Tibial nerve (tissue), 4 donors: Measurements from ENCODE around the gene ROPN1. TPM values are rescaled to one million over a fixed set of nuclear protein-coding genes. Genes with fewer than 3 reads are reported as not detected.
"Not testable (repeated sequence)": the region's sequence is repeated elsewhere in the genome, so short reads cannot be mapped to it uniquely, and the experiment has no call there.

ENCODE experiments used
- DNase-seq, 2 donors: peaks; one replicate each; pipeline ENCODE4 v3.0.0-alpha.2; 2019; ENCODE audit warnings: low spot score in 2 of 2
- H3K27ac ChIP-seq, 4 donors: fragments of 200-600 bp; sonication (generic) in 3 of 4; one replicate each; pipeline ENCODE4 v1.5.1; 2017 to 2019; ENCODE audit warnings: mild to moderate bottlenecking in 1 of 4
- H3K27me3 ChIP-seq, 2 donors: fragments of 200-600 bp; sonication (generic) in 1 of 2; one replicate each; pipeline versions ENCODE4 v1.5.1 to v1.6.0; 2017 to 2019
- H3K36me3 ChIP-seq, 3 donors: fragments of 200-600 bp; sonication (generic); one replicate each; pipeline ENCODE4 v1.5.1; 2018 to 2019
- H3K4me1 ChIP-seq, 4 donors: fragments of 200-600 bp; sonication (generic) in 3 of 4; one replicate each; pipeline ENCODE4 v1.5.1; 2017 to 2019
- H3K4me3 ChIP-seq, 4 donors: fragments of 200-600 bp; sonication (generic) in 3 of 4; one replicate each; pipeline ENCODE4 v1.5.1; 2017 to 2019; ENCODE audit warnings: mild to moderate bottlenecking in 1 of 4, moderate library complexity in 1 of 4
- H3K9me3 ChIP-seq, 4 donors: fragments of 200-600 bp; sonication (generic) in 3 of 4; one replicate each; pipeline ENCODE4 v1.5.1; 2017 to 2019
- CTCF ChIP-seq, 5 experiments: fragments of 200-600 bp in 3 of 5; fragments of 450-650 bp in 2 of 5; sonication (generic) in 3 of 5; IDR thresholded peaks; one replicate each; pipeline ENCODE4 v1.5.1; 2016 to 2019; ENCODE audit warnings: antibody characterized with exemption in 5 of 5, mild to moderate bottlenecking in 3 of 5, moderate library complexity in 2 of 5
- EP300 ChIP-seq, 2 donors: sonication (generic); formaldehyde crosslinking; IDR thresholded peaks; one replicate each; pipeline ENCODE4 v1.6.1; 2017; ENCODE audit warnings: antibody characterized with exemption in 2 of 2, mild to moderate bottlenecking in 1 of 2
- POLR2A ChIP-seq, 2 donors: fragments of 450-650 bp; IDR thresholded peaks; one replicate each; pipeline ENCODE4 v1.6.1; 2017; ENCODE audit warnings: antibody characterized with exemption in 2 of 2, mild to moderate bottlenecking in 2 of 2, moderate library complexity in 2 of 2
- WGBS, 2 donors: methylation state at CpG; one replicate each; pipeline ENCODE4 v1.1.5; 2018; 5-methylcytosine and 5-hydroxymethylcytosine counted together
- total RNA-seq, 4 donors: library from RNA; depleted of rRNA; stranded (reverse); fragments of >200 nt; gene quantifications; one replicate each; pipeline ENCODE4 v1.1.0, GENCODE V29; 2016

ROPN1 gene
- total RNA-seq, 4 donors from 2014 or later = not detected

DNA sequence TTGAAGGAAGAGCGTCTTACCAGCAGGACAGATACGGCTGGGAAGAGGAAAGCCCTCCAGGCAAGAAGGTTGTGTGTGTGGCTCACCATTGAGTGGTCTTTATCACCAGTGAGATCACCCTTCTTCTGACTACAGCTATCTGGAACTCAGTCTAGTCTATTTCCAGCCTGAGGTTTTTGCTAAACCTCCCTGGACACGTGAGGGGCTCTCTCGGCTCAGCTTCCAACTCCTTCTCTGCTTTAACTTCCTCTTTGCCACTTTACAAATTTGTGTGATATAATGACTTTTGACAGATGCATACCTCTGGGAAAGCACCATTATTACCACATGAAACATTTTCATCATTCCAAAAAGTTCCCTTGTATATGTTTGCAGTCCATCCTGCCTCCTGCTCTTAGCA is 15.3 kb upstream of the ROPN1 start:
- no peaks in the 10 kb centered on the region for H3K27me3 ChIP-seq
- H3K4me1 ChIP-seq = no peaks in the 10 kb centered on the region
- WGBS, 2 donors = 34 to 43% methylated on average over 4 of the region's 4 CpGs
- no peaks in the 10 kb centered on the region for H3K9me3 ChIP-seq
- H3K36me3 ChIP-seq = no peaks in the 10 kb centered on the region
- no peak for TF ChIP-seq CTCF (IDR thresholded peaks at IDR 0.05)
- no peak for TF ChIP-seq POLR2A (IDR thresholded peaks at IDR 0.05)
- no peak for TF ChIP-seq EP300 (IDR thresholded peaks at IDR 0.05)
- DNase-seq = no peak
- H3K4me3 ChIP-seq = no peak overlapping the region
- no peak overlapping the region for H3K27ac ChIP-seq

DNA sequence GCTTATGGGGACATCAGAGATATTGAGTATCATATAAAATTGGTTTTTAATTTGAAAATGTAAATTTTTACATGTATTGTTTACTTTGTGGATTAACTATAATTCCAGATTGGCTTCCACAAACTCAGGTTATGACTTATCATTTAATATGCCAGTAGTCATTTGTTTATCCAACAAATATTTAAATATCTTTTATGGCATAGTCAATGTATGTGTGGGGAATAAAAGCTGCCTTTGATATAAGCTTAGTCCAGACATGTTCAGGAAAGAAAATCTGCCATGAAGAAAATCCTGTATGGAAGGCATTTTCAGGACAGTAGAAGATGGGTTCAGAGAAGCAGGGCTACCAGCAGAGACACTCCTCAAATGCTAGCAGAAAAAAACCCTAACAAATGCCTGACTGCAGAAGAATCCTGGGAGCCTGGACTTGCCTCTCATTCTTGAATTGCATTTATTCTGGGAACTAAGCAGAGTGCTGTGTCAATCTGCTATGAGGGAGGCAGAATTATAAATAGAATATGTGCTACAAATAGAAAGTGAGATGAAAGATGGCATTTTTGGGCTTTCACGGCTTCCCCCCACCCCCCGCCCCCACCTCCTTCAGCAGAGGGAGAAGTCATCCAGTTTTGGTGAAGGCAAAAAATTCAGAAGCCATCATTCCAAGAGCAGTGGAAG is 10.6 kb upstream of the ROPN1 start:
- not testable (repeated sequence) for H3K4me3 ChIP-seq, H3K9me3 ChIP-seq, H3K4me1 ChIP-seq, DNase-seq, H3K27ac ChIP-seq, H3K36me3 ChIP-seq
- WGBS, 2 donors = 34 to 37% methylated on average over 2 of the region's 2 CpGs
- H3K27me3 ChIP-seq = peaks cover 0 to 15% of the 10 kb centered on the region in 2 donors

- WGBS, 2 donors = 72% methylated on average over 6 of the region's 6 CpGs
- not testable (repeated sequence) for H3K36me3 ChIP-seq, H3K27ac ChIP-seq, H3K4me1 ChIP-seq, H3K4me3 ChIP-seq, DNase-seq
- Histone ChIP-seq H3K9me3 (peaks cover 0 to 12% (median 0%) of the 10 kb centered on the region in 4 donors), H3K27me3 (peaks cover 0 to 15% of the 10 kb centered on the region in 2 donors)
These were observed 9.4 kb upstream of the ROPN1 start for GRCh38 chr3:124001366-124001765.

GRCh38 chr3:123997543-123997942 is 5.6 kb upstream of the ROPN1 start:
- Histone ChIP-seq H3K36me3 (no peaks in the 10 kb centered on the region), H3K4me3 (no peak overlapping the region), H3K27me3 (peaks cover 0 to 15% of the 10 kb centered on the region in 2 donors), H3K4me1 (no peaks in the 10 kb centered on the region), H3K27ac (no peak overlapping the region), H3K9me3 (peaks cover 0 to 12% (median 0%) of the 10 kb centered on the region in 4 donors)
- WGBS, 2 donors = 83 to 91% methylated on average over 2 of the region's 2 CpGs
- DNase-seq = no peak
- TF ChIP-seq CTCF (IDR thresholded peaks at IDR 0.05) (no peak), EP300 (IDR thresholded peaks at IDR 0.05) (no peak), POLR2A (IDR thresholded peaks at IDR 0.05) (no peak)

- TF ChIP-seq EP300 (IDR thresholded peaks at IDR 0.05) (no peak), POLR2A (IDR thresholded peaks at IDR 0.05) (no peak), CTCF (IDR thresholded peaks at IDR 0.05) (no peak)
- Histone ChIP-seq H3K4me3 (no peak overlapping the region), H3K9me3 (peaks cover 0 to 12% (median 0%) of the 10 kb centered on the region in 4 donors), H3K27me3 (peaks cover 0 to 10% of the 10 kb centered on the region in 2 donors), H3K36me3 (no peaks in the 10 kb centered on the region), H3K27ac (no peak overlapping the region), H3K4me1 (no peaks in the 10 kb centered on the region)
- DNase-seq = no peak
- WGBS, 2 donors = 55 to 78% methylated on average over 1 of the region's 1 CpG
These were observed 1.9 kb upstream of the ROPN1 start for GRCh38 chr3:123993818-123994217.

DNA sequence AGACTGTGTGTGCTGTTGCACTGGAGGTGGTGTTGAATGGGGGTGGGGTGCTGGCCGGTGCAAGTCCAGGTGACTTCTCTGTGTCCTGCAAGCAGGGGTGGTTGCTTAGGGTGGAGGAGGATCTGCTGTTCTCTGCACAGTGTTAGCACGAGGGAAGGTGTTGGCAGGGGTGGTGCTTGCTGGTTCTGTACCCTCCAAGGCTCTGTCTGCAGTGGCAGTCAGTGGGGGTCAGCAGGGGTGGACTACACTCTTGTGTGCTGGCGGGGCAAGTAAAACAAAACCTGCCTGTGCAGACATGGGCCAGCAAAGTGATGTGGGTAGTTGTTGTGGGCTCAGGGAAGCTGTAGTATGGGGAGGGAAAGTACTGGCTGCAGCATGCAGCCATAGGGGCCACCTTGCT is 5.5 kb downstream of the ROPN1 start:
- WGBS, 2 donors = 73 to 76% methylated on average over 3 of the region's 3 CpGs
- peaks cover 0 to 26% of the 10 kb centered on the region in 2 donors for H3K27me3 ChIP-seq
- H3K27ac ChIP-seq = no peak overlapping the region
- no peaks in the 10 kb centered on the region for H3K4me1 ChIP-seq
- H3K9me3 ChIP-seq = no peaks in the 10 kb centered on the region
- no peak for DNase-seq
- TF ChIP-seq EP300 (IDR thresholded peaks at IDR 0.05) (no peak), POLR2A (IDR thresholded peaks at IDR 0.05) (no peak), CTCF (IDR thresholded peaks at IDR 0.05) (no peak)
- no peaks in the 10 kb centered on the region for H3K36me3 ChIP-seq
- H3K4me3 ChIP-seq = no peak overlapping the region
